H9 (cell line): ENCODE data around the gene ATP5MG. TPM values are rescaled to one million over a fixed set of nuclear protein-coding genes. Genes with fewer than 3 reads are reported as not detected.

Experiments
- DNase-seq: peaks from one replicate; pipeline ENCODE4 v3.0.0-alpha.2; 2017
- H2AFZ ChIP-seq: one replicate; pipeline ENCODE4 v1.6.1; 2013; ENCODE audit warnings: mild to moderate bottlenecking, low read length, control low read depth, moderate library complexity
- H2AK5ac ChIP-seq: 2 replicates; pipeline ENCODE4 v1.6.1; 2013; ENCODE audit warnings: low read length, control low read depth, mixed read lengths; ENCODE audit not compliant: insufficient read length
- H2BK120ac ChIP-seq: one replicate; pipeline ENCODE4 v1.6.1; 2013; ENCODE audit warnings: low read depth, mild to moderate bottlenecking, low read length, control low read depth, inconsistent platforms; ENCODE audit not compliant: poor library complexity, severe bottlenecking
- H2BK12ac ChIP-seq: 2 replicates; pipeline ENCODE4 v1.6.1; 2013; ENCODE audit warnings: low read length, control low read depth, mixed read lengths, low read depth; ENCODE audit not compliant: insufficient read length
- H2BK15ac ChIP-seq: 2 replicates; pipeline ENCODE4 v1.6.1; 2013; ENCODE audit warnings: low read depth, low read length, control low read depth
- H2BK20ac ChIP-seq: one replicate; pipeline ENCODE4 v1.6.1; 2013; ENCODE audit warnings: low read depth, mild to moderate bottlenecking, low read length, control low read depth, inconsistent platforms; ENCODE audit not compliant: poor library complexity, severe bottlenecking
- H2BK5ac ChIP-seq: 2 replicates; pipeline ENCODE4 v1.6.1; 2013; ENCODE audit warnings: low read length, control low read depth, mixed read lengths; ENCODE audit not compliant: insufficient read length
- H3K14ac ChIP-seq: 2 replicates; pipeline ENCODE4 v1.6.1; 2013; ENCODE audit warnings: low read length, control low read depth; ENCODE audit not compliant: insufficient read depth
- H3K18ac ChIP-seq: 2 replicates; pipeline ENCODE4 v1.6.1; 2013; ENCODE audit warnings: low read depth, mild to moderate bottlenecking, mixed read lengths, low read length, control low read depth; ENCODE audit not compliant: insufficient read length
- H3K23ac ChIP-seq: 2 replicates; pipeline ENCODE4 v1.6.1; 2013; ENCODE audit warnings: low read length, control low read depth, mixed read lengths, low read depth; ENCODE audit not compliant: insufficient read length
- H3K23me2 ChIP-seq: 2 replicates; pipeline ENCODE4 v1.6.1; 2013; ENCODE audit warnings: low read depth, mild to moderate bottlenecking, mixed read lengths, low read length, control low read depth; ENCODE audit not compliant: insufficient read length, poor library complexity, severe bottlenecking
- H3K27ac ChIP-seq: 2 replicates; pipeline ENCODE4 v1.5.1; 2013; ENCODE audit warnings: low read length, control low read depth, mixed read lengths, low read depth; ENCODE audit not compliant: insufficient read length
- H3K27me3 ChIP-seq: 2 replicates; pipeline ENCODE4 v1.6.1; 2013; ENCODE audit warnings: low read length, control low read depth, inconsistent platforms; ENCODE audit not compliant: insufficient read depth
- H3K4ac ChIP-seq: 2 replicates; pipeline ENCODE4 v1.6.1; 2013; ENCODE audit warnings: low read depth, mild to moderate bottlenecking, control low read depth, inconsistent platforms, low read length, moderate library complexity
- H3K4me1 ChIP-seq: 2 replicates; pipeline ENCODE4 v1.6.1; 2013; ENCODE audit warnings: low read length, control low read depth, inconsistent platforms; ENCODE audit not compliant: insufficient read depth
- H3K4me2 ChIP-seq: 2 replicates; pipeline ENCODE4 v1.6.1; 2013; ENCODE audit warnings: low read length, control low read depth, mixed read lengths; ENCODE audit not compliant: insufficient read length, insufficient read depth
- H3K56ac ChIP-seq: 2 replicates; pipeline ENCODE4 v1.6.1; 2013; ENCODE audit warnings: low read depth, mild to moderate bottlenecking, mixed read lengths, low read length, control low read depth; ENCODE audit not compliant: insufficient read length
- H3K79me1 ChIP-seq: 2 replicates; pipeline ENCODE4 v1.6.1; 2013; ENCODE audit warnings: low read depth, mild to moderate bottlenecking, moderate library complexity, low read length, control low read depth, inconsistent platforms; ENCODE audit not compliant: insufficient read depth, poor library complexity, severe bottlenecking
- H3K79me2 ChIP-seq: 2 replicates; pipeline ENCODE4 v1.6.1; 2013; ENCODE audit warnings: low read length, control low read depth, inconsistent platforms; ENCODE audit not compliant: insufficient read depth
- H3K9ac ChIP-seq: 2 replicates; pipeline ENCODE4 v1.6.1; 2013; ENCODE audit warnings: low read length, control low read depth, mixed read lengths; ENCODE audit not compliant: insufficient read length; ENCODE audit errors: extremely low read depth
- H3K9me3 ChIP-seq: one replicate; pipeline ENCODE4 v1.6.1; 2013; ENCODE audit warnings: low read depth, low read length, inconsistent platforms; ENCODE audit not compliant: control insufficient read depth
- H3T11ph ChIP-seq: one replicate; pipeline ENCODE4 v1.6.1; 2013; ENCODE audit warnings: mild to moderate bottlenecking, low read length, control low read depth, inconsistent platforms
- H4K20me1 ChIP-seq: one replicate; pipeline ENCODE4 v1.6.1; 2013; ENCODE audit not compliant: control insufficient read depth, insufficient read length, insufficient read depth
- H4K5ac ChIP-seq: 2 replicates; pipeline ENCODE4 v1.6.1; 2013; ENCODE audit warnings: low read depth, mild to moderate bottlenecking, mixed read lengths, low read length, control low read depth; ENCODE audit not compliant: insufficient read length
- H4K8ac ChIP-seq: replicated peaks from 2 replicates; pipeline ENCODE4 v1.6.1; 2013; ENCODE audit warnings: low read length, control low read depth, mixed read lengths, low read depth; ENCODE audit not compliant: insufficient read length
- H4K91ac ChIP-seq: 2 replicates; pipeline ENCODE4 v1.6.1; 2013; ENCODE audit warnings: low read depth, mild to moderate bottlenecking, moderate library complexity, mixed read lengths, low read length, control low read depth; ENCODE audit not compliant: insufficient read length
- H3K27ac Mint-ChIP-seq, 3 experiments: 2 replicates in 2 of 3; 3 replicates in 1 of 3; pipeline ENCODE4 v1.8.0; 2020 to 2021; ENCODE audit warnings: mixed read lengths in 3 of 3, mild to moderate bottlenecking in 1 of 3, moderate library complexity in 1 of 3
- H3K27me3 Mint-ChIP-seq: 2 replicates; pipeline ENCODE4 v1.8.0; 2021; ENCODE audit warnings: low read depth, mild to moderate bottlenecking, moderate library complexity, mixed read lengths
- H3K36me3 Mint-ChIP-seq, 3 experiments: 2 replicates in 2 of 3; 3 replicates in 1 of 3; pipeline ENCODE4 v1.8.0; 2020 to 2021; ENCODE audit warnings: low read depth in 3 of 3, mixed read lengths in 3 of 3; ENCODE audit not compliant: insufficient read depth in 1 of 3
- H3K4me1 Mint-ChIP-seq, 2 experiments: 2 replicates each; pipeline ENCODE4 v1.8.0; 2020; ENCODE audit warnings: mixed read lengths in 2 of 2
- H3K4me3 Mint-ChIP-seq, 2 experiments: 2 replicates in 1 of 2; 3 replicates in 1 of 2; pipeline ENCODE4 v1.8.0; 2020 to 2021; ENCODE audit warnings: mild to moderate bottlenecking in 2 of 2, mixed read lengths in 2 of 2, moderate library complexity in 1 of 2
- H3K9me3 Mint-ChIP-seq, 2 experiments: 2 replicates in 1 of 2; 3 replicates in 1 of 2; pipeline ENCODE4 v1.8.0; 2020; ENCODE audit warnings: mild to moderate bottlenecking in 2 of 2, mixed read lengths in 2 of 2, moderate library complexity in 1 of 2
- CTCF ChIP-seq: fragments of 200-600 bp; sonication (generic); conservative IDR thresholded peaks from 3 replicates; pipeline ENCODE4 v1.8.0; 2021; ENCODE audit warnings: antibody characterized with exemption, mild to moderate bottlenecking
- WGBS: extraction: QIAGEN DNeasy Blood & Tissue Kit; methylation state at CpG from one replicate; pipeline ENCODE4 v1.1.7; 2013; ENCODE audit warnings: missing lambda C conversion rate, low lambda C conversion rate, mixed read lengths; ENCODE audit not compliant: insufficient read length; ENCODE audit errors: extremely low coverage; 5-methylcytosine and 5-hydroxymethylcytosine counted together
- total RNA-seq: library from RNA; stranded (reverse); gene quantifications from 2 replicates; pipeline ENCODE4 v1.2.1, GENCODE V29; 2021

The ATP5MG gene
- total RNA-seq, 1 experiment from 2014 or later = 254 TPM

GRCh38 chr11:118442908-118443589 lies 41.6 kb downstream of the ATP5MG start:
- Histone ChIP-seq H3T11ph (no peak overlapping the region), H3K18ac (no peak overlapping the region), H3K56ac (no peak overlapping the region), H3K9ac (no peak overlapping the region), H4K20me1 (no peaks in the 10 kb centered on the region), H3K27ac (no peak overlapping the region), H4K5ac (no peak overlapping the region), H2BK15ac (no peak overlapping the region), H3K27me3 (no peaks in the 10 kb centered on the region), H3K14ac (no peak overlapping the region), H4K8ac (no peak overlapping the region), H4K91ac (no peak overlapping the region), H3K23ac (no peak overlapping the region), H3K4ac (no peak overlapping the region), H3K79me1 (peaks cover 10% of the 10 kb centered on the region), H2BK5ac (no peak overlapping the region), H2AK5ac (no peak overlapping the region), H3K4me2 (no peak overlapping the region), H3K9me3 (no peaks in the 10 kb centered on the region), H3K4me1 (0 out of 2 replicates have a peak, but pooled peaks cover 4% of the 10 kb centered on the region), H3K23me2 (peaks cover 6% of the 10 kb centered on the region), H2BK20ac (no peak overlapping the region), H2BK120ac (no peak overlapping the region), H2BK12ac (no peak overlapping the region), H2AFZ (no peak overlapping the region), H3K79me2 (peaks cover 52% of the 10 kb centered on the region; the same call in 1 of the 2 replicates)
- Mint-ChIP-seq H3K9me3 (no peaks in the 10 kb centered on the region), H3K36me3 (peaks cover 6 to 43% (median 12%) of the 10 kb centered on the region in 3 experiments; a peak in 6 of 7 replicates), H3K27me3 (no peaks in the 10 kb centered on the region), H3K4me3 (no peak overlapping the region), H3K27ac (peak overlapping the region in 1 of 3 experiments; percentile 12; a peak in 2 of 7 replicates), H3K4me1 (peaks cover 49 to 62% of the 10 kb centered on the region in 2 experiments)
- TF ChIP-seq CTCF = no peak
- no CpG with 5 or more reads among the region's 4 CpGs for WGBS
- no peak for DNase-seq
